K562 (cell line): ENCODE results near the gene POLE2. TPM values are rescaled to one million over a fixed set of nuclear protein-coding genes. Genes with fewer than 3 reads are reported as not detected.

Experiments
- ETV6 ChIP-seq, 3 experiments: fragments of 150-350 bp in 1 of 3; sonication (generic) in 1 of 3; formaldehyde crosslinking in 1 of 3; IDR thresholded peaks; 2 replicates each; pipeline versions ENCODE4 v1.6.1 to v1.8.0; 2014 to 2022; ENCODE audit warnings: borderline replicate concordance in 2 of 3, low read depth in 2 of 3, antibody characterized with exemption in 1 of 3, low read length in 1 of 3, mild to moderate bottlenecking in 1 of 3, missing genetic modification reagents in 1 of 3
- GTF2B ChIP-seq: IDR thresholded peaks from 2 replicates; pipeline ENCODE4 v1.6.1; 2011; ENCODE audit not compliant: insufficient read length; ENCODE audit errors: extremely low read depth
- PTBP1 ChIP-seq: fragments of 200-400 bp; formaldehyde crosslinking; IDR thresholded peaks from 2 replicates; pipeline ENCODE4 v1.6.1; 2017; ENCODE audit warnings: low read depth, low read length
- SNAPC5 ChIP-seq: fragments of 250-450 bp; sonication (Bioruptor Pico); IDR thresholded peaks from 2 replicates; pipeline ENCODE4 v1.8.0; 2021; ENCODE audit warnings: moderate library complexity, mild to moderate bottlenecking, inconsistent platforms
- ZBTB40 ChIP-seq, 2 experiments: fragments of 450-650 bp in 1 of 2; sonication (generic) in 1 of 2; formaldehyde crosslinking in 1 of 2; IDR thresholded peaks; 2 replicates each; pipeline versions ENCODE4 v1.7.1 to v1.9.0; 2016 to 2022; ENCODE audit warnings: inconsistent platforms in 1 of 2, mild to moderate bottlenecking in 1 of 2, missing genetic modification reagents in 1 of 2
- ZBTB7A ChIP-seq: IDR thresholded peaks from 2 replicates; pipeline ENCODE4 v1.6.1; 2011; ENCODE audit warnings: low read depth, mild to moderate bottlenecking, low read length, moderate library complexity, borderline replicate concordance; ENCODE audit not compliant: control insufficient read depth
- ZNF143 ChIP-seq: sonication (generic); formaldehyde crosslinking; IDR thresholded peaks from 2 replicates; pipeline ENCODE4 v1.9.0; 2022; ENCODE audit warnings: mild to moderate bottlenecking, missing genetic modification reagents
- ZNF445 ChIP-seq: fragments of 250-450 bp; sonication (Bioruptor Pico); IDR thresholded peaks from 2 replicates; pipeline ENCODE4 v1.4.0; 2020; ENCODE audit warnings: low read depth, mild to moderate bottlenecking, moderate library complexity
- polyA plus RNA-seq, 8 experiments: library from polyadenylated mRNA; depleted of rRNA in 4 of 8; stranded (reverse) in 5 of 8; unstranded in 3 of 8; fragments of >200 nt; fragmentation: Nextera tagmentation in 2 of 8; fragmentation: Illumina TruSeq in 1 of 8; extraction: Ambion mirVana in 2 of 8; extraction: Trizol in 1 of 8; gene quantifications; 2 replicates each; pipeline versions ENCODE4 v1.2.1 to v1.2.3, GENCODE V29; 2011 to 2014; ENCODE audit warnings: inconsistent platforms in 1 of 8, missing spikeins in 1 of 8
- total RNA-seq, 7 experiments: library from RNA; depleted of rRNA in 6 of 7; stranded (reverse); fragments of >200 nt in 6 of 7; fragmentation: Illumina TruSeq in 2 of 7; extraction: Trizol in 2 of 7; gene quantifications; 2 replicates each; pipeline versions ENCODE4 v1.2.1 to v1.2.3, GENCODE V29; 2011 to 2021; ENCODE audit warnings: low replicate concordance in 1 of 7
- TF ChIP-seq, protein P1 (sequence below): fragments of 450-650 bp; conservative IDR thresholded peaks from 2 replicates; pipeline ENCODE4 v1.6.1; 2016; ENCODE audit warnings: missing genetic modification characterization, low read depth, mild to moderate bottlenecking, missing compliant biosample characterization, moderate library complexity
- TF ChIP-seq, protein P2 (sequence below): fragments of 250-450 bp; sonication (Bioruptor Pico); IDR thresholded peaks from 2 replicates; pipeline ENCODE4 v1.5.0; 2022; ENCODE audit warnings: mild to moderate bottlenecking

The POLE2 gene
- total and polyA plus RNA-seq, 9 of the 15 experiments (the other 6 are each of a cell fraction or from before 2014, with no cell fraction given), result 30.7 to 78.4 (median 55.4) TPM

GRCh38 chr14:49633640-49634546, 54.1 kb downstream of the POLE2 start (continued):
- peak; percentile 86 for TF ChIP-seq ZBTB40 (IDR thresholded peaks at IDR 0.05)
- no peak for TF ChIP-seq ZBTB40 (CRISPR knock-in tag; IDR thresholded peaks at IDR 0.05)
- no peak for TF ChIP-seq GTF2B
- no peak for TF ChIP-seq SNAPC5 (CRISPR knock-in tag)
- TF ChIP-seq PTBP1, result no peak
- TF ChIP-seq, protein P1, sequence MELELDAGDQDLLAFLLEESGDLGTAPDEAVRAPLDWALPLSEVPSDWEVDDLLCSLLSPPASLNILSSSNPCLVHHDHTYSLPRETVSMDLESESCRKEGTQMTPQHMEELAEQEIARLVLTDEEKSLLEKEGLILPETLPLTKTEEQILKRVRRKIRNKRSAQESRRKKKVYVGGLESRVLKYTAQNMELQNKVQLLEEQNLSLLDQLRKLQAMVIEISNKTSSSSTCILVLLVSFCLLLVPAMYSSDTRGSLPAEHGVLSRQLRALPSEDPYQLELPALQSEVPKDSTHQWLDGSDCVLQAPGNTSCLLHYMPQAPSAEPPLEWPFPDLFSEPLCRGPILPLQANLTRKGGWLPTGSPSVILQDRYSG (tag), result no peak
- peak; percentile 86 for TF ChIP-seq ZBTB7A
- TF ChIP-seq, protein P2, sequence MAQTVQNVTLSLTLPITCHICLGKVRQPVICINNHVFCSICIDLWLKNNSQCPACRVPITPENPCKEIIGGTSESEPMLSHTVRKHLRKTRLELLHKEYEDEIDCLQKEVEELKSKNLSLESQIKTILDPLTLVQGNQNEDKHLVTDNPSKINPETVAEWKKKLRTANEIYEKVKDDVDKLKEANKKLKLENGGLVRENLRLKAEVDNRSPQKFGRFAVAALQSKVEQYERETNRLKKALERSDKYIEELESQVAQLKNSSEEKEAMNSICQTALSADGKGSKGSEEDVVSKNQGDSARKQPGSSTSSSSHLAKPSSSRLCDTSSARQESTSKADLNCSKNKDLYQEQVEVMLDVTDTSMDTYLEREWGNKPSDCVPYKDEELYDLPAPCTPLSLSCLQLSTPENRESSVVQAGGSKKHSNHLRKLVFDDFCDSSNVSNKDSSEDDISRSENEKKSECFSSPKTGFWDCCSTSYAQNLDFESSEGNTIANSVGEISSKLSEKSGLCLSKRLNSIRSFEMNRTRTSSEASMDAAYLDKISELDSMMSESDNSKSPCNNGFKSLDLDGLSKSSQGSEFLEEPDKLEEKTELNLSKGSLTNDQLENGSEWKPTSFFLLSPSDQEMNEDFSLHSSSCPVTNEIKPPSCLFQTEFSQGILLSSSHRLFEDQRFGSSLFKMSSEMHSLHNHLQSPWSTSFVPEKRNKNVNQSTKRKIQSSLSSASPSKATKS (CRISPR knock-in tag), result no peak
- no peak for TF ChIP-seq ZNF445 (CRISPR knock-in tag)
- TF ChIP-seq ETV6 (IDR thresholded peaks at IDR 0.05; ENCODE audit: borderline replicate concordance in 1 of 2, low read depth in 2 of 2, low read length in 1 of 2), result no peak
- 0 out of 2 replicates have a peak, but pooled peaks have one; percentile 32 for TF ChIP-seq ETV6 (CRISPR knock-in tag; IDR thresholded peaks at IDR 0.05; ENCODE audit: borderline replicate concordance)
- 0 out of 2 replicates have a peak, but pooled peaks have one; percentile 61 for TF ChIP-seq ZNF143
